ENCODE measurements around the gene DDTL.
"Not testable (repeated sequence)": the region's sequence is repeated elsewhere in the genome, so short reads cannot be mapped to it uniquely, and the experiment has no call there.

DNA sequence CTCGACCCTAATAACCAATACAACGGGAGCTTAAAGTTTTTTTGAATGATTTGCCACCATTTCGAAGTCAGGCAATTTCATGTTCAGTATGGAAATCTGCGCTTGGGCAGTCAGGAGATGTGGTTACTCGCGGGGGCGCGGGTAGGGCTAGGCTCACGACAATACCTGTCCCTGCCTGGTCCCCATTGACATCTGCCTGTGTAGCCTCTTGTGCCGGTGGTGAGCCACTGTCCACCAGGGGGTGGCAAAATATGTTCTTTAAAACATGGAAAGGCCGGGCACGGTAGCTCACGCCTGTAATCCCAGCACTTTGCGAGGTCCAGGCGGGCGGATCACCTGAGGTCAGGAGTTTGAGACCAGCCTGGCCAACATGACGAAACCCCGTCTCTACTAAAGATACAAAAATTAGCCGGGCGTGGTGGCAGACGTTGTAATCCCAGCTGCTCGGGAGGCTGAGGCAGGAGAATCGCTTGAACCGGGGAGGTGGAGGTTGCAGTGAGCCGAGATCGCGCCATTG is 8.2 kb downstream of the DDTL start:
- TF ChIP-seq, protein P1, sequence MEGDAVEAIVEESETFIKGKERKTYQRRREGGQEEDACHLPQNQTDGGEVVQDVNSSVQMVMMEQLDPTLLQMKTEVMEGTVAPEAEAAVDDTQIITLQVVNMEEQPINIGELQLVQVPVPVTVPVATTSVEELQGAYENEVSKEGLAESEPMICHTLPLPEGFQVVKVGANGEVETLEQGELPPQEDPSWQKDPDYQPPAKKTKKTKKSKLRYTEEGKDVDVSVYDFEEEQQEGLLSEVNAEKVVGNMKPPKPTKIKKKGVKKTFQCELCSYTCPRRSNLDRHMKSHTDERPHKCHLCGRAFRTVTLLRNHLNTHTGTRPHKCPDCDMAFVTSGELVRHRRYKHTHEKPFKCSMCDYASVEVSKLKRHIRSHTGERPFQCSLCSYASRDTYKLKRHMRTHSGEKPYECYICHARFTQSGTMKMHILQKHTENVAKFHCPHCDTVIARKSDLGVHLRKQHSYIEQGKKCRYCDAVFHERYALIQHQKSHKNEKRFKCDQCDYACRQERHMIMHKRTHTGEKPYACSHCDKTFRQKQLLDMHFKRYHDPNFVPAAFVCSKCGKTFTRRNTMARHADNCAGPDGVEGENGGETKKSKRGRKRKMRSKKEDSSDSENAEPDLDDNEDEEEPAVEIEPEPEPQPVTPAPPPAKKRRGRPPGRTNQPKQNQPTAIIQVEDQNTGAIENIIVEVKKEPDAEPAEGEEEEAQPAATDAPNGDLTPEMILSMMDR (conservative IDR thresholded peaks at IDR 0.05 in 1 of 2, IDR thresholded peaks at IDR 0.05 in 1 of 2; ENCODE audit: extremely low read depth in 1 of 2, insufficient read depth in 1 of 2, low read depth in 1 of 2, low read length in 2 of 2) = not testable (repeated sequence)
- not testable (repeated sequence) for TF ChIP-seq EZH2 (IDR thresholded peaks at IDR 0.05; ENCODE audit: borderline replicate concordance, low read length)

All from mammary epithelial cell (primary cell).